HL-60/S4 treated with phorbol 12-myristate 13-acetate at 8.2 ng/mL for 4 days and 3 days (cell line): Measurements from ENCODE around the gene PPP2R1A.
"Not testable (repeated sequence)": the region's sequence is repeated elsewhere in the genome, so short reads cannot be mapped to it uniquely, and the experiment has no call there.

Experiments
- in situ Hi-C: fragments of 300-500 bp; cut with MboI; formaldehyde crosslinking; loops from 2 replicates; pipeline ENCODE4 v1.15.0; 2022; ENCODE audit warnings: low sequenced_read_pairs

Gene PPP2R1A

GRCh38 chr19:52200044-52200443 is 10.2 kb downstream of the PPP2R1A start:
- in situ Hi-C loops = no loop called here

GRCh38 chr19:52200755-52201391 is 11.0 kb downstream of the PPP2R1A start:
- in situ Hi-C loops = not testable (repeated sequence)

DNA sequence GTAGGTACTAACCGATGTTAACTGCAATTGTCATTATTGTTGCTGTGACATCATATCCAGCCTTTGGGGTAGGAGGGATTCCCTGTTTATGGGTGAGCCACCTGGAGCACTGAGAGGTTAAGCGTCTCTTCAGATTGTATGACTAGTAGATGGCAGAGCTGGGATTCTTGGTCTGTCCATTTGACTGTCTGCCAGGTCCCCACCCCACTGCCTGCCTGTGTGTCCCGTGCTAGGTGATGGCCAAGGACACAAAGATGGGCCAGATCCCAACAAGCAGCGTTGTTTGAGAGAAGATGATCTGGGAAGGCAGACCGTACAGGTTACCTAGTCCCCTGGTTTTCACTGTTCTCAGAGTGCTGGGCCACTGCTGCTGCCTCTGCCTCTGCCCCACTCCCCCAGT is 16.6 kb downstream of the PPP2R1A start:
- in situ Hi-C loops = no loop called here

- in situ Hi-C loops = no loop called here
Observed at GRCh38 chr19:52211203-52211602, 21.4 kb downstream of the PPP2R1A start.

DNA sequence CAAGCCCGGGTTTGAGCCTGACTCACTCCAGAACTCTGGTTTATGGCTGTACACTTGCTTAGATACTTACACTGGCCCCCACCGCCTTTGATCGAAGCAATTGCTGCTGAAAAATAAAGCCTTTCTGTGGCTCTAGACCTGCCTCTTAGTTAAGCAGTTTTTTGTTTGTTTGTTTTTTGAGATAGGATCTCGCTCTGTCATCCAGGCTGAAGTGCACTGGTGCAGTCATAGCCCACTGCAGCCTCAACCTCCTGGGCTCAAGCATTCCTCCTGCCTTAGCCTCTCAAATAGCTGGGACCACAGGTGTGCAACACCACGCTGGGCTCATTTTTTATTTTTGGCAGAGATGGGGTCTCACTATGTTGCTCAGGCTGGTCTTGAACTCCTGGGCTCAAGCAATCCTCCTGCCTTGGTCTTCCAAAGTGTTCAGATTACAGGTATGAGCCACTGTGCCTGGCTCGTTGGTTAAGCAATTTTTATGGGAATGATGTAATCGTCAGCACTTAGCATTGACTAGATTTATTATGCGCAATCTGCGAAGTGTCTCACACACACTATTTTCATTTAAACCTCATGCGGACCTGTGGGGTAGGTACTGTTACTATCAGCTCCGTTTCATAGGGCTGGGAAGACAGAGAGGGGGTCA is 22.2 kb downstream of the PPP2R1A start:
- in situ Hi-C loops = no loop called here

DNA sequence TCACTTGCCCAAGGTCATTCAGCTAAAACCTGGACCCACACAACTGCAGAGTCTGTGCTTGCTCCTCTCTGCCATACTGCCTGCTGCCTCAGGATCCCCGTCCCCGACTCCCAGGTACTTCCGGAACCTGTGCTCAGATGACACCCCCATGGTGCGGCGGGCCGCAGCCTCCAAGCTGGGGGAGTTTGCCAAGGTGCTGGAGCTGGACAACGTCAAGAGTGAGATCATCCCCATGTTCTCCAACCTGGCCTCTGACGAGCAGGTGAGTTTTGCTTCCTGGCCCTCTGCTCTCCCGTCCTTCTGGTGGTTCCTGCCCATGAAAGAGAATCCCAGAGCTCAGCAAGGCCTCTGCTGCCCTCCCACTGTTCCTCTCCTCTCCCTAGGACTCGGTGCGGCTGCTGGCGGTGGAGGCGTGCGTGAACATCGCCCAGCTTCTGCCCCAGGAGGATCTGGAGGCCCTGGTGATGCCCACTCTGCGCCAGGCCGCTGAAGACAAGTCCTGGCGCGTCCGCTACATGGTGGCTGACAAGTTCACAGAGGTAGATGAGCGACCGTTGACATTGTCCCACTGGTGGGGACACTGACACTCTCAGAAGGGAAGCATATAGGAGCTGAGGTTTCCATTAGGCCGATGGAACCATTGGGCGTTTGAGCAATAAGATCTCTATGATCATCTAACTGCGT is 22.9 kb downstream of the PPP2R1A start:
- in situ Hi-C loops = no loop called here

GRCh38 chr19:52214241-52214640 is 24.4 kb downstream of the PPP2R1A start:
- in situ Hi-C loops = no loop called here

DNA sequence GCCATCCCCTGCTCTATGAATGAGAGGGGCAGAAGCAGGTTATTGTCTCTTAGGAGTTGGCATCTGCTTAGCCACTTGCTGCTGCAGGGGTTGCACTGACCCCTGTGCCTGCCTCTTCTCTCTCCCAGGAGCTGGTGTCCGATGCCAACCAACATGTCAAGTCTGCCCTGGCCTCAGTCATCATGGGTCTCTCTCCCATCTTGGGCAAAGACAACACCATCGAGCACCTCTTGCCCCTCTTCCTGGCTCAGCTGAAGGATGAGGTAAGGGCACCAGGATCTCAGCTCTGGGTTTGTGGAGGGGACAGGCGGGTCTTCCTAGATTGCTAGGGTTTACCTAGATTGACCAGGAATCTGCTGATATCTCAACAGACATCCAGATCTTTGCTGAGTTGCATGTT is 26.5 kb downstream of the PPP2R1A start:
- in situ Hi-C loops = no loop called here

GRCh38 chr19:52217576-52217975 is 27.7 kb downstream of the PPP2R1A start:
- in situ Hi-C loops = no loop called here

DNA sequence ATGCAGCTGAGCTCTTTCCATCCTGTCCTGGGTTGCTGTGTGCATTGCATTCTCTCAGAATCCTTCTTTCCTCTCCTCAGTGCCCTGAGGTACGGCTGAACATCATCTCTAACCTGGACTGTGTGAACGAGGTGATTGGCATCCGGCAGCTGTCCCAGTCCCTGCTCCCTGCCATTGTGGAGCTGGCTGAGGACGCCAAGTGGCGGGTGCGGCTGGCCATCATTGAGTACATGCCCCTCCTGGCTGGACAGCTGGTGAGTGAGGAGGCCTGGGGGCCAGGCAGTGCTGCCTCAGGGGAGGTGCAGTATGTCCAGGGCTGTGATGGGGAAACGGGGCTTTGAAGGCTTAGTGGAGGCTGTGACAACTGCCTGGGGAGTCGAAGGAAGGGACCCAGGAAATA is 29.8 kb downstream of the PPP2R1A start:
- in situ Hi-C loops = no loop called here

DNA sequence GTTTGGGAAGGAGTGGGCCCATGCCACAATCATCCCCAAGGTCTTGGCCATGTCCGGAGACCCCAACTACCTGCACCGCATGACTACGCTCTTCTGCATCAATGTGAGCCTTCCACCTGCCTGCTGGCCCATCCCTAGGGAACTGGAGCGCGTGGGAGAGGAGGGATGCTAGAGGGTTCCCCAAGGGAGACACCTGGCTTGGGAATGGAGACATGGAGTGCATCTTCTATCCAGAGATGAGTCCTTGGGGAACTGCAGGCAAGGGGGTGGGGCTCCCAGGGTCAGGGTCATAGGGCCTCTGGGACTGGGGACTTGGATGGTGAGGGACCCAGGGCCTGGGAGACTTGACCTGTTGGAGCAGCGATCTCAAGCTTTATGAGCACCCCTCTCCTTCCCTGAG is 31.2 kb downstream of the PPP2R1A start:
- in situ Hi-C loops = no loop called here

GRCh38 chr19:52221831-52222375 is 32.1 kb downstream of the PPP2R1A start:
- in situ Hi-C loops = no loop called here

DNA sequence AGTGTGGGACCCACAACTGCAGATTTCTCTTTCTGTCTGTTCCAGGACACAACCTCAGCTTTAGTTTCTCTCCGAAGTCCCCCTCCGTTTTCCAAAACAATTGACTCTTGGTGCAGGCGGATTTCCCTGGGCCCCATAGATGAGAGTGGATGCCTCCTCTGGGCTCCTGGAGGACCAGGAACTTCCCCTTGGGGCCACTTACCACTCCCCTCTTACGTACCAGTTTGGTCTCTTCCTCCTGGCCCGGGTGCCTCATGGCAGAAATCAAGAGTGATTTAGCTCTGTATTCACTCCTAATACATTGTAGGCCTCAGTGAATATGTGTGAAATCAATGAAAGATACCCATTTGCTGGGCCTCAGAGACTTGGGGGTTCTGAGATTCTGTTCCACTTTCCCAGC is 34.4 kb downstream of the PPP2R1A start:
- in situ Hi-C loops = no loop called here

- in situ Hi-C loops = no loop called here
Observed at GRCh38 chr19:52226652-52227051, 36.8 kb downstream of the PPP2R1A start.

DNA sequence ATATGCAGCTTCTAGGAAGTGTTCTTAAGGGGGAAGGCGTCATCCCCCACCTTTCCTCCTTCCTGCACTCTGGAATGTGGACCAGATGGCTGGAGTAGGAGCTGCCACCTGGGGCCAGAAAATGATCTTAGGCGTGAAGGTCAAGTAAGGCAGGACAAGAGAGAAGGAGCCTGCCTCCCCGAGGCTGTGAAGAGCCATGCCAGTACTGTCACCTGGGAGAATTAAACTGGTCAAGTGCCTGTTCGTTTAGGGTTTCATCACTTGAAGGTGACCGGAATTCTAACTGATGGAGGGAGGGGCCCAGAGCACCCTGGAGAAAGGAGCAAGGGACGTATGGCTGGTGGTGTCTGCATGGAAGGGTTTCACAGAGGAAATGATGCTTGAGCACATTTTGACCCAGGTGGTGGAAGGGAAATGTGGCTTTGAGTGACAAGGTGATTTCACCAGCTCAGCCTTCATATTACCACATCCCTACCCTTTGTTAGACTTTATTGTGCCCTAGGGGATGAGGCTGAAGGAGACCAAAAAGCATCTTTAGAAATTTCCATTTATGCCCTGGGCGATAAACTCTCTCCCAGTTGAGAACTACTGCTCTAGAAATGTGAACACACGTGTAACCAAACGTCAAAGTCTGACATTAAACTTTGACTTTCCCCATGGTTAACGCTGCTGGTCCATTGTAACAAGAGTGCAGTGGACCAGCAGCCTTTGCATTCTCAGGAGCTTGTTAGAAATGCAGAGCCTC is 37.5 kb downstream of the PPP2R1A start:
- in situ Hi-C loops = no loop called here

DNA sequence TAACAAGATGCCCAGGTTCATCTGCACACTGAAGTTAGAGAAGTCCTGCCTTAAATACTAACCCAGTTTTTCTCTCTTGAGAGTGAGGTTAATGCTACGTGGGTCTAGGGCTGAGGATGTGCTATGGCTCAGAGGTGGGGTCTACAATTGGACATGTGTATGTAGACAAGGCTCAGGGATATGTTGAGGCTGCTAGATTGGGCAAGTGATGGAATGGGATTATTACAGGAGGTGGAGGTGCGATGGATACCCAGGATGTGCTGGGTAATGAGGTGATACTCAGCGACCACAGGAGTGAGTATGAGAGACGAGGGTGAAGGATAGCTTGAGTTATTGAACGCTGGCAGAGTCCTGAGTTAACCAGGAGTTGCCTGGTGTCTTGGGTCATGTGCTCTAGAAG is 38.1 kb downstream of the PPP2R1A start:
- in situ Hi-C loops = no loop called here

GRCh38 chr19:52229524-52229923 is 39.7 kb downstream of the PPP2R1A start:
- in situ Hi-C loops = no loop called here

GRCh38 chr19:52230685-52231084 is 40.8 kb downstream of the PPP2R1A start:
- in situ Hi-C loops = no loop called here

DNA sequence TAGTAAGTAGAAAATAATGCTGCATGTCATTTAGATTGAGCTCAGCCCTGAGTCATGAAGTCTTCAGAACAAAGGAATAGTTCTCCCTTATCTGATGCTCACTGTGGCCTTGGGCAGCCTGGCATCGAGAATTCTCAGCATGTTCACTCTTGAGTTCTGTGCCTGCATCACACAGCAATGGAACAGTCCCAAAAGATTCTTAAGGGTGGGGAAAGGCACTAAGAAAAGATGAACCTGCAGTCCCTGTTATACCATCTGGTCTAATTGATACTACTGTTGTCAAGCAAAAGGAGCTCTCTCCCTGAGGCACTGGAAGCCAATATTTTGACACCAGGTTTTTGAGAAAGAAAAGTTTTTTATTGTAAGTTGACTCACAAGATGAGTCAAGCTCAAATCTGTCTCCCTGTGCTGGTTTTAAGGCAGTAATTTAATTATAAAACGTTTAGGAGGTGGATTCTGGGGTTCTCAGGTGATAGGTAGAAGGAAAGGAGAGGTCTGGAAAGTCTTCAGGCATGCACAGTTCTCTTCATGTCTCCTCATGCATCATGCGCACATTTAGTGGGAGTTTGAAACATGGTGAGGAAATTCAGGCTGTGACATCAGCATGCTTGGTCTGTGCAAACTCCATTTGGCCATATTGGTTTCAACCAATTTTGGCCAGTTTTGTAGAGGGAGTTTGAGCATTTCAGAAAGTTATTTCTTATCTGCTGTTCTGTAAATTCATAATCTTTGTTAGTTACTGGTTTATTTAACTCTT is 41.5 kb downstream of the PPP2R1A start:
- in situ Hi-C loops = no loop called here

DNA sequence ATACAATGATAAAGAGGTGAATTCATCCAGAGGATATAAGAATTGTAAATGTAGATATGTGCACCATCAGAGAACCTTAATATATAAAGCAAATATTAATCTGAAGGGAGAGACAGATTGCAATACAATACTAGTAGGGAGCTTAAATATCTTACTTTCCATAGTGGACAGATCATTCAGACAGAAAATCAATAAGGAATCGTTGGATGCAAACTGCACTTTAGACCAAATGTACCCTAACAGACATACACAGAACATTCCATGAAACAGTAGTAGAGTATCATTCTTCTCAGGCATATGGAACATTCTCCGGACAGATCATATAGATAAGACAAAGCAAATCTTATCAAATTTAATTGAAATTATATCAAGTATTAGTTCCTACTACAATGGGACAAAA is 44.6 kb downstream of the PPP2R1A start:
- in situ Hi-C loops = no loop called here

GRCh38 chr19:52237197-52237596 is 47.3 kb downstream of the PPP2R1A start:
- in situ Hi-C loops = no loop called here
